ENCODE results near the gene VIPR2.

Gene VIPR2

DNA sequence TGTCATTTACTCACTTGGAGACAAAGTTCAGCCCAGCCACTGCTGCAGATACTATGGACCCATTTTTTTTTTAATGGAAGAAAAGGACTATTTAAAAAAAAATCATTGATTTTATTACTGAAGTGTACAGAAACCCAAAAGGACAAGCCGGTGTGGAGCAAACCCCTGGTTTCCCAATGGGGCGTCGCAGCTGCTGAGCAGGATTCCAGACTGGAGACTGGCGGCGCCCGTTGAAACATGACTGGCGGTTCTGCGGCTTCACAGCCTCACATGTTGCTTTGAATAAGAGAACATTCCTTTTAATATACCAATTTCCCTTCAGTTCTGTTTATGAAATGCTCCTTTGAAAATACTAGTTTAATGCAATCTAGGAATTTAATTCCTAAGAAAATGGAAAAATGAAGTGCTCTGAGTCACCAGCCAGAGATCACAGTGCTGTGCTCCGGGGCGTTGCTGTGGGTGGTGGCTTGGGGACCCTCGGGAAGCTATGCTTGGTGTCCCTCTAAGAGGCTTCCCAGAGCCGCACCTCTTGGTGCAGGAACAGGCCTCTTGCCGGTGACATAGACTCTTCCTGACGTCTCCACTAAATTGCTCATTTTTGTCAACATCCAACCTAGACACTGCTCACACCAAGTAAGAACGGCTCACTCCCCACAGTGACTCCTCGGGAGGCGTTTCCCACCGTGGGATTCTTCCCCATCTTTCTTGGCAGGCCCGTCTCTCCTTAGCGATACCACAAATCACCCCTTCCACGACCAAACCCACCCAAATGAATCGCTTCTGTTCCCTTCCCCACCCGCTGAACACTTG lies 12.0 kb upstream of the VIPR2 start:
- no peak for DNase-seq

DNA sequence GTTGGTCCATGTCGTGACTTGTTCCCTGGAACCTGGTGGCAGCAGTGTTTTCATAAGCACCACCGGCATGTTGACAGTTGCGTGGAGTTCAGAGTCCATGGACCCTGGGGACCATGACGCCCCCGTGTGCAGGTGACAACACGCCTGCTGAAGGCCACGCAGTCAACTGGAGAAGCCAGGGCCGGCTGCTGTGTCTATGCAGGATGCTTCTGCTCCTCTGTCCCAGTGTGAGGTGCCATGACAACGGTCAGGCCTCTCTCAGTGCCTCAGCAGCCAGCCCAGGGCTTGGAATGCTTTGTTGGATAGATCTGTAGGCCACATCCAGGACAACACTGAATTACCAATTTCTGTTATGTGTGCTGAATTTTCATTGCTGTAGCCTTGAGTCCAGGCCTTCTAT lies 10.7 kb upstream of the VIPR2 start:
- DNase-seq, result no peak

GRCh38 chr7:159154243-159154642 lies 9.6 kb upstream of the VIPR2 start:
- no peak for DNase-seq

DNA sequence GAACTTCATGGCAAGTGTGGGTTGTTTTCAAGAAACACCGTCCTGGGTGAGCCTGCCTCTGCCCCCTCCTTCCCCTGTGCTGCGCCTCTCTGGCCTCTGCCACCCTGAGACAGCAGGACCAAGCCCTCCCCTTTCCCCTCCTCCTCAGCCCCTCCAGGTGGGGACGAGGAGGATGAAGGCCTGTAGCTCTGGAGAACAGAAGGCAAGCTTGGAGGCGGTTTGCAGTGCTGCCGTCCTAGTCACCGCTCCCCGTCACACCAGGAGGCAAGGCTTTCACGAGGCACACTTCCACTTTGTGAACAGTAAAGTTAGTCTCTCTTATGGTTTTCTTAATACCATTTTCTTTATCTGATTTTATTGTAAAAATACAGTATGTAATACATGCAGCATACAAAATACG lies 8.8 kb upstream of the VIPR2 start:
- DNase-seq, result no peak

DNA sequence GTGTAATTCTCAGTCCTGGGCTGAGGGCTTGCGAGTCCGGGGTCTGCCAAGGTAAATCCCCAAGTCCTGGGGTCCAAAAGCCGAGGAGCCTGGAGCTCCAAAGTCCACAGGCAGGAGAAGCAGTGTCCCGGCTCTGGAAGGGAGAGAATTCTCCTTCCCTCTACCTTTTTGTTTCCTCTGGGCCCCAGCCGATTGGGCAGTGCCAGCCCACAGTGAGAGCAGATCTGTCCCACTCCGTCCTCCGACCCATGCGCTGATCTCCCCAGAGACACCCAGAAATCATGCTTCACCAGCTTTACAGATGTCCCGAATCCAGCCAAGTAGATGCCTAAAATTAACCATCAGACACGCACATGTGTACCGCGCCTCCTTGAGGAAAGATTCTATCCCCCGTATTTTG lies 8.1 kb upstream of the VIPR2 start:
- DNase-seq, result no peak

- no peak for DNase-seq
Observed at GRCh38 chr7:159151231-159151630, 6.6 kb upstream of the VIPR2 start.

- DNase-seq, result no peak
Observed at GRCh38 chr7:159149488-159149887, 4.8 kb upstream of the VIPR2 start.

- no peak for DNase-seq
Observed at GRCh38 chr7:159148430-159149395, 4.0 kb upstream of the VIPR2 start.

- no peak for DNase-seq
Observed at GRCh38 chr7:159147687-159148086, 3.0 kb upstream of the VIPR2 start.

DNA sequence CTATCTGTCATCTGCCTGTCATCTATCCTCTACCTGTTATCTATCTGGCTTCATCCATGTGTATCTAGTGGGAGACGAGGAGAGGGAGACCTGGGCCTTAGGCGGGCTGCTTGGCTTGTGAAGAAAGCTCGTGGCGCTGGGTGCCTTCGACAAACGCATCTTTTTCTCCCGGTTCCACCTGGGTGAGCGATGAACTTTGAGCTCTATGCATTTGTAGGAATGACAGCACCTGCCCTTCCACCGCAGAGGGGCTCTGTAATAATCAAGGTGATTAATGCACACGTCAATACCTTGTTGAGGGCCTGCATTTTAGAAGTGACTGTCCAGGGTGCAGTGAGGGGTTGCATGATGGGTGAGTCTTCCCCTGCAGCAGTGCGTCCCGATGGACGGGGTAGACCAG lies 2.6 kb upstream of the VIPR2 start:
- no peak for DNase-seq

DNA sequence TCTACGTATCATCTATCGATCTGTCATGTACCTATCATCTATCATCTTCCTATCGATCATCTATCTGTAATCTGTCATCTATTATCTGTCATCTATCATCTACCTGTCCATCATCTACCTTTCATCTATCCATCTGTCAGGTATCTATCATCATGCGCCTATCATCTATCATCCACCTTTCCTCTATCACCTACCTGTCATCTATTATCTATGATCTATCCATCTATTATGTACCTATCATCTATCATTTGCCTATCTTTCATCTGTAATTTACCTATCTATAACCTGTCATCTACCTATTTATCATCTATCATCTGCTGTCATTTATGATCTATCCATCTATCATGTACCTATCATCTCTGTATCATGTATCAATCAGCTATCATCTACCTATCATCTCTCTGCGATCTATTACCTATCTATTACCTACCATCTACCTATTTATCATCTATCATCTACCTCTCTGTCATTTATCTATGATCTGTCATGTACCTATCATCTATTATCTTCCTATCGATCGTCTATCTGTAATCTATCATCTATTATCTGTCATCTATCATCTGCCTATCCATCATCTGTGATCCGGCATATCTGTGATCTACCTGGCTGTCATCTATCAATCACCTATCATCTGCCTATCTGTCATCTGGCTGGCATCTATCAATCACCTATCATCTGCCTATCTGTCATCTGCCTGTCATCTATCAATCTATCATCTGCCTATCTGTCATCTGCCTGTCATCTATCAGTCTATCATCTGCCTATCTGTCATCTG lies 1.6 kb upstream of the VIPR2 start:
- DNase-seq, result no peak

DNA sequence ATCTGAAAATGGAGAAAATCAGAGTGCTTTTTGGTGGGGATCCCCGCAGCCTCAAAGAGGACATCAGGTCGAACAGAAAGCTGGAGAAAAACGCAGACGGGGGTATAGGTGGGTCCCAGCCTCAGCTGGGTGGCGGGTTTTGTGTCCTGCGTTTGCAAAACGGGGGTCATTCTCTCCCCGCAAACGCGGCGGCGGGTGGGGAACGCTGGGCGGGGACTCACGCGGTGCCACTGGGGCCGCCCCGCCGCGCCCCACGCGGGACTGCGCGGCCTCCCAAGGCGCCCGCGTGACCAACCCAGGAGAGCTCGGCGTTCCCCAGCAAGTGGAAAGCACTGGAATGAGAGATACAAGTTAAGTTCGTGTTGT lies 806 bp upstream of the VIPR2 start:
- no peak for DNase-seq

DNA sequence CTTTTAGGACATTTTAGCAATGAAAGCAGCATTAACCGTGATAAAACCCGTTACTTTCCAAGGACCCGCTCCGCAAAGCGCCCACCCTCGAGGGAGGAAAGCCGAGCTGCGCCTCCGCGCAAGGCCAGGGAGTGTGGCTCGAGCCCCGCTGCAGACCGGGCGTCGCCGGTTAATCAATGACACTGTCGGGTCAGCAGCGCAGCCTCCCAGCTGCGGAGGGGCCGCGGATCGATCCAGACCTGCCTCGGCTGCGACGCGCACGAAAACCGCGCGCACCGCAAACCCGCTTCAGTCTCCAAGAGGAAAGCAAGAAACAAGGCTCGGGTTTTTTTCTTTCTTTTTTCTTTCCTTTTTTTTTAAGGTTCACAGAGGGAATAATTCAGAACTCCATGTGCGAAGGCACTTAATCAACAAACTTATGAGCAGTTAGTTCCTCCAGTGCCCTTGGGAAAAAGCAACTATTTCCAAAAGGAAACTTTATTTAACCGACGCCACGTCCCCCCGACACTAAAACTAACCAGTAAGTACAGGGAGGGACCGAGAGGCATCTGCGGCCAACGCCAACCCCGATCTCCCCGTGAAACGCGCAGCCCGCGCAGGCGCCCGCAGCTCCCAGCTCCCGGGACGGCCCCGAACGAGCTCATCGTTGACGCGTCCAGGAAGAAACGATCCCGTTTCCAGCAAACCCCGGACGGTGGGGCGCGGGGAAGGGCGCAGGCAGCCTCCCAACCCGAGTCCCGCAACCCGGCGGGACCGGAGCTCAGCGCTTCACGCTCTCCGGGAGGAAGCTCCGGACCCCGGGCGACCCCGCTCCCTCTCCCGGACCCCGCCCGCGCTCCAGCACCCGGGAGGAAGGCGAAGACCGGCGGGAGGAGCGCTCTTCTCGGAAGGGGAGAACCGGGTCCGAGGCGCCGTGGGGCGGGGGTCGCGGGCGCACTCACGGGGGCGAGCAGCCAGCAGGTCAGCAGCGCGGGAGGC lies 598 bp downstream of the VIPR2 start:
- no peak for DNase-seq

DNA sequence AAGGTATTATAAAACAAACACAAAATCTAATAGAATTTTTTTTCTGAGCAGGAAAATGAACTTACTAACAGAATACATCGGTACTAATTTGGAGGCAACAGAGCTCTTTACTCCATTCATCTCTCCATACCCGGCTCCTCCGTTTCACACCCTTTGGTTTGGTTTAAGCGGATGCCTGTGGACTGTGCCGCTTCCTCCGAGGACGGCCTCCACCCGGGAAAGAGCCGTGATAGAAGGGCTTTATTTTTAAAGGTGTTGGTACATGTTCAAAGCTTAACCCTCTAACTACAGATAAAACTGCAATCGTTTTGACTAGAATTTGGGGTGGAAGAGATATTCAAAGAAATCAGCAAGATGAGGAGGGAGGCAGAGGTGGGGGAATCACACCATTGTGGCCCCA lies 1.9 kb downstream of the VIPR2 start:
- DNase-seq, result no peak

DNA sequence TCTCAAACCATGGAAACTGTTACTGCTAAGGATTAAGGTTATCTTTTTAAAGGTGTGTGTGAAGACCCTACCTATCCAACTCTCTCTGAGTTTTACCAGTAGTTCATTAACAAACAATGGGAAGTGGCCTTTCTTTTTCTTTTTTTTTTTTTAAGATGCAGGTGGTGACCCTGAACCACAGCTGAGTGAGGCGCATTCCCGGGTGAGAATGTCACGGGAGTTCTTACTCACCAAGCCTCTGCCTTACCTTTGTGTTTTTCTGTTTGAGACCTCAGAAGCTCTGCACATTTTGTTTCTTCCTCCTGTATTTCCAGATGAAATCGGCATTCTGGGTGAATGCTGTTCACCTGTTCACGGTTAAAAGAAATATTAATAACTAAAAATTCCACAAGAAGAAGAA lies 2.5 kb downstream of the VIPR2 start:
- no peak for DNase-seq

DNA sequence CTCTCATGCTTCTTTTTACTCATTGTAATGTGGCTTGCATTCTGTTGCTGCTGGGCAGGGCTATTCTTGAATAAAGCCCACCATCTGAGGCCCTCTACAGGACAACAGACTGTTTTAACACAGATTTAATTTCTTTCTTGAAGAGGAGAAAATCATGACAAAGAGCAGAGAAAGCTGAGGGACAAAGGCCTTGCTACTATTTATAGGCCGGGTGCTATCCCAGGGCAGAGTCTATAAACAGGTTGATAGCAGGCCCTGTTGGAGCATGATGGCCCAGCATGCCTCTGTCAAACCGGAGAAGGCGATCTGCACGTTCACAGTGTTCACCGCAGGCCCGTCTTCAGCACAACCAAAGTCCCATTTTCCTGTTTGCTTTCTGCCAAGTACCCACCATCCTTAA lies 3.0 kb downstream of the VIPR2 start:
- DNase-seq, result no peak

- DNase-seq, result no peak
Observed at GRCh38 chr7:159141167-159141566, 3.5 kb downstream of the VIPR2 start.

GRCh38 chr7:159140170-159140910 lies 4.3 kb downstream of the VIPR2 start:
- no peak for DNase-seq

- no peak for DNase-seq
Observed at GRCh38 chr7:159139639-159140038, 5.0 kb downstream of the VIPR2 start.

GRCh38 chr7:159139202-159139601 lies 5.5 kb downstream of the VIPR2 start:
- DNase-seq, result no peak

DNA sequence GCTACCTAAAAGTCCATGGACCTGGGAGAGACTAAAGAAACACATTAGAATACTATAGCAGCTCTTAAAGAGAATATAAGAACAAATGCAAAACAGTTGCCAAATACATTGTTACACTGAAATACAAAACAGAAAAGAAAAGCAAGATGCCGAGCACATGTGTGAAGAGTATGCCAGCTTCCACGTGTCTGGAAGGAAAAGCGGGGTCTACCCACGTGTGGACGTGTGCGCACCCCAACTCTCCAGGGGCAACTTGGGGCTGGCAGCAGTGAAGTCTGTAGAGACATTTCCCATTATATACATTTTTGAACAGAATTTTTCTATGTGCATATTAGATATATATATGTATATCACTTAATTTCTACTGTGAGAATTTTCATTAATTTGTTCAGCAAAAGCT lies 6.2 kb downstream of the VIPR2 start:
- no peak for DNase-seq
